Measurements from ENCODE around the gene NHLRC3.

Gene NHLRC3

GRCh38 chr13:39039041-39039440, 785 bp downstream of the NHLRC3 start:
- TF ChIP-seq FOXP2 (optimal IDR thresholded peaks at IDR 0.05; ENCODE audit: borderline replicate concordance, extremely low read depth, extremely low read length, insufficient read depth) (no peak), SIN3A (IDR thresholded peaks at IDR 0.05; ENCODE audit: borderline replicate concordance, insufficient read depth, low read length) (no peak), TAF1 (IDR thresholded peaks at IDR 0.05; ENCODE audit: borderline replicate concordance, insufficient read depth, low read length) (no peak), POLR2AphosphoS5 (IDR thresholded peaks at IDR 0.05; ENCODE audit: low read depth, low read length) (no peak), REST (IDR thresholded peaks at IDR 0.05; ENCODE audit: insufficient read depth in 1 of 2, low read depth in 2 of 2, low read length in 2 of 2) (no peak)

GRCh38 chr13:39040206-39040605, 1.9 kb downstream of the NHLRC3 start:
- TF ChIP-seq SIN3A (IDR thresholded peaks at IDR 0.05; ENCODE audit: borderline replicate concordance, insufficient read depth, low read length) (no peak), REST (IDR thresholded peaks at IDR 0.05; ENCODE audit: insufficient read depth in 1 of 2, low read depth in 2 of 2, low read length in 2 of 2) (no peak), FOXP2 (optimal IDR thresholded peaks at IDR 0.05; ENCODE audit: borderline replicate concordance, extremely low read depth, extremely low read length, insufficient read depth) (no peak), POLR2AphosphoS5 (IDR thresholded peaks at IDR 0.05; ENCODE audit: low read depth, low read length) (no peak), TAF1 (IDR thresholded peaks at IDR 0.05; ENCODE audit: borderline replicate concordance, insufficient read depth, low read length) (no peak)

GRCh38 chr13:39044536-39044935, 6.3 kb downstream of the NHLRC3 start:
- TF ChIP-seq TAF1 (IDR thresholded peaks at IDR 0.05; ENCODE audit: borderline replicate concordance, insufficient read depth, low read length) (no peak), POLR2AphosphoS5 (IDR thresholded peaks at IDR 0.05; ENCODE audit: low read depth, low read length) (no peak), SIN3A (IDR thresholded peaks at IDR 0.05; ENCODE audit: borderline replicate concordance, insufficient read depth, low read length) (no peak), FOXP2 (optimal IDR thresholded peaks at IDR 0.05; ENCODE audit: borderline replicate concordance, extremely low read depth, extremely low read length, insufficient read depth) (no peak), REST (IDR thresholded peaks at IDR 0.05; ENCODE audit: insufficient read depth in 1 of 2, low read depth in 2 of 2, low read length in 2 of 2) (no peak)

- TF ChIP-seq POLR2AphosphoS5 (IDR thresholded peaks at IDR 0.05; ENCODE audit: low read depth, low read length) (no peak), REST (IDR thresholded peaks at IDR 0.05; ENCODE audit: insufficient read depth in 1 of 2, low read depth in 2 of 2, low read length in 2 of 2) (no peak), FOXP2 (optimal IDR thresholded peaks at IDR 0.05; ENCODE audit: borderline replicate concordance, extremely low read depth, extremely low read length, insufficient read depth) (no peak), TAF1 (IDR thresholded peaks at IDR 0.05; ENCODE audit: borderline replicate concordance, insufficient read depth, low read length) (no peak), SIN3A (IDR thresholded peaks at IDR 0.05; ENCODE audit: borderline replicate concordance, insufficient read depth, low read length) (no peak)
Measured at GRCh38 chr13:39047560-39047959, 9.3 kb downstream of the NHLRC3 start.

- no peak for TF ChIP-seq SIN3A (IDR thresholded peaks at IDR 0.05; ENCODE audit: borderline replicate concordance, insufficient read depth, low read length)
- TF ChIP-seq FOXP2 (optimal IDR thresholded peaks at IDR 0.05; ENCODE audit: borderline replicate concordance, extremely low read depth, extremely low read length, insufficient read depth), result no peak
- TF ChIP-seq POLR2AphosphoS5 (IDR thresholded peaks at IDR 0.05; ENCODE audit: low read depth, low read length), result no peak
- TF ChIP-seq TAF1 (IDR thresholded peaks at IDR 0.05; ENCODE audit: borderline replicate concordance, insufficient read depth, low read length), result no peak
- no peak for TF ChIP-seq REST (IDR thresholded peaks at IDR 0.05; ENCODE audit: insufficient read depth in 1 of 2, low read depth in 2 of 2, low read length in 2 of 2)
Measured at GRCh38 chr13:39048806-39049205, 10.6 kb downstream of the NHLRC3 start.
